ENCODE measurements around the gene MYLK.
"Not testable (repeated sequence)": the region's sequence is repeated elsewhere in the genome, so short reads cannot be mapped to it uniquely, and the experiment has no call there.

Gene MYLK

GRCh38 chr3:123723522-123724168 lies 160.5 kb downstream of the MYLK start:
- DNase-seq (ENCODE audit: low read depth, low spot score), result no peak

GRCh38 chr3:123723070-123723469 lies 161.1 kb downstream of the MYLK start:
- DNase-seq (ENCODE audit: low read depth, low spot score), result no peak

GRCh38 chr3:123722456-123722855 lies 161.7 kb downstream of the MYLK start:
- no peak for DNase-seq (ENCODE audit: low read depth, low spot score)

GRCh38 chr3:123722021-123722420 lies 162.1 kb downstream of the MYLK start:
- no peak for DNase-seq (ENCODE audit: low read depth, low spot score)

GRCh38 chr3:123721095-123721689 lies 162.9 kb downstream of the MYLK start:
- not testable (repeated sequence) for DNase-seq (ENCODE audit: low read depth, low spot score)

- DNase-seq (ENCODE audit: low read depth, low spot score), result no peak
Measured at GRCh38 chr3:123720638-123721037, 163.5 kb downstream of the MYLK start.

GRCh38 chr3:123719862-123720453 lies 164.2 kb downstream of the MYLK start:
- DNase-seq (ENCODE audit: low read depth, low spot score), result no peak

GRCh38 chr3:123719061-123719756 lies 164.9 kb downstream of the MYLK start:
- not testable (repeated sequence) for DNase-seq (ENCODE audit: low read depth, low spot score)

- DNase-seq (ENCODE audit: low read depth, low spot score), result no peak
Measured at GRCh38 chr3:123718108-123718507, 166.0 kb downstream of the MYLK start.

GRCh38 chr3:123717451-123717850 lies 166.7 kb downstream of the MYLK start:
- DNase-seq (ENCODE audit: low read depth, low spot score), result not testable (repeated sequence)

GRCh38 chr3:123716411-123716810 lies 167.7 kb downstream of the MYLK start:
- DNase-seq (ENCODE audit: low read depth, low spot score), result no peak

GRCh38 chr3:123713211-123713610 lies 170.9 kb downstream of the MYLK start:
- no peak for DNase-seq (ENCODE audit: low read depth, low spot score)

GRCh38 chr3:123712077-123712860 lies 171.9 kb downstream of the MYLK start:
- DNase-seq (ENCODE audit: low read depth, low spot score), result no peak

GRCh38 chr3:123711356-123711755 lies 172.8 kb downstream of the MYLK start:
- DNase-seq (ENCODE audit: low read depth, low spot score), result no peak

- no peak for DNase-seq (ENCODE audit: low read depth, low spot score)
Measured at GRCh38 chr3:123708531-123708930, 175.6 kb downstream of the MYLK start.

- not testable (repeated sequence) for DNase-seq (ENCODE audit: low read depth, low spot score)
Measured at GRCh38 chr3:123707641-123708040, 176.5 kb downstream of the MYLK start.

GRCh38 chr3:123706871-123707270 lies 177.3 kb downstream of the MYLK start:
- no peak for DNase-seq (ENCODE audit: low read depth, low spot score)

GRCh38 chr3:123705488-123706285 lies 178.4 kb downstream of the MYLK start:
- DNase-seq (ENCODE audit: low read depth, low spot score), result no peak

GRCh38 chr3:123703663-123704062 lies 180.5 kb downstream of the MYLK start:
- not testable (repeated sequence) for DNase-seq (ENCODE audit: low read depth, low spot score)

GRCh38 chr3:123702720-123703119 lies 181.4 kb downstream of the MYLK start:
- no peak for DNase-seq (ENCODE audit: low read depth, low spot score)

- DNase-seq (ENCODE audit: low read depth, low spot score), result not testable (repeated sequence)
Measured at GRCh38 chr3:123702057-123702456, 182.1 kb downstream of the MYLK start.

Data from iPS DF 19.7 (cell line).